ENCODE results near the gene EYS.

Gene EYS

GRCh38 chr6:63928613-63929012, 1778.4 kb downstream of the EYS start:
- DNase-seq (ENCODE audit: low read depth) = no peak
- H3K4me3 ChIP-seq (ENCODE audit: low read depth, low read length) = no peak overlapping the region
- TF ChIP-seq, protein P1, sequence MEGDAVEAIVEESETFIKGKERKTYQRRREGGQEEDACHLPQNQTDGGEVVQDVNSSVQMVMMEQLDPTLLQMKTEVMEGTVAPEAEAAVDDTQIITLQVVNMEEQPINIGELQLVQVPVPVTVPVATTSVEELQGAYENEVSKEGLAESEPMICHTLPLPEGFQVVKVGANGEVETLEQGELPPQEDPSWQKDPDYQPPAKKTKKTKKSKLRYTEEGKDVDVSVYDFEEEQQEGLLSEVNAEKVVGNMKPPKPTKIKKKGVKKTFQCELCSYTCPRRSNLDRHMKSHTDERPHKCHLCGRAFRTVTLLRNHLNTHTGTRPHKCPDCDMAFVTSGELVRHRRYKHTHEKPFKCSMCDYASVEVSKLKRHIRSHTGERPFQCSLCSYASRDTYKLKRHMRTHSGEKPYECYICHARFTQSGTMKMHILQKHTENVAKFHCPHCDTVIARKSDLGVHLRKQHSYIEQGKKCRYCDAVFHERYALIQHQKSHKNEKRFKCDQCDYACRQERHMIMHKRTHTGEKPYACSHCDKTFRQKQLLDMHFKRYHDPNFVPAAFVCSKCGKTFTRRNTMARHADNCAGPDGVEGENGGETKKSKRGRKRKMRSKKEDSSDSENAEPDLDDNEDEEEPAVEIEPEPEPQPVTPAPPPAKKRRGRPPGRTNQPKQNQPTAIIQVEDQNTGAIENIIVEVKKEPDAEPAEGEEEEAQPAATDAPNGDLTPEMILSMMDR (IDR thresholded peaks at IDR 0.05; ENCODE audit: insufficient read depth, low read depth, low read length, missing control alignments) = no peak

DNA sequence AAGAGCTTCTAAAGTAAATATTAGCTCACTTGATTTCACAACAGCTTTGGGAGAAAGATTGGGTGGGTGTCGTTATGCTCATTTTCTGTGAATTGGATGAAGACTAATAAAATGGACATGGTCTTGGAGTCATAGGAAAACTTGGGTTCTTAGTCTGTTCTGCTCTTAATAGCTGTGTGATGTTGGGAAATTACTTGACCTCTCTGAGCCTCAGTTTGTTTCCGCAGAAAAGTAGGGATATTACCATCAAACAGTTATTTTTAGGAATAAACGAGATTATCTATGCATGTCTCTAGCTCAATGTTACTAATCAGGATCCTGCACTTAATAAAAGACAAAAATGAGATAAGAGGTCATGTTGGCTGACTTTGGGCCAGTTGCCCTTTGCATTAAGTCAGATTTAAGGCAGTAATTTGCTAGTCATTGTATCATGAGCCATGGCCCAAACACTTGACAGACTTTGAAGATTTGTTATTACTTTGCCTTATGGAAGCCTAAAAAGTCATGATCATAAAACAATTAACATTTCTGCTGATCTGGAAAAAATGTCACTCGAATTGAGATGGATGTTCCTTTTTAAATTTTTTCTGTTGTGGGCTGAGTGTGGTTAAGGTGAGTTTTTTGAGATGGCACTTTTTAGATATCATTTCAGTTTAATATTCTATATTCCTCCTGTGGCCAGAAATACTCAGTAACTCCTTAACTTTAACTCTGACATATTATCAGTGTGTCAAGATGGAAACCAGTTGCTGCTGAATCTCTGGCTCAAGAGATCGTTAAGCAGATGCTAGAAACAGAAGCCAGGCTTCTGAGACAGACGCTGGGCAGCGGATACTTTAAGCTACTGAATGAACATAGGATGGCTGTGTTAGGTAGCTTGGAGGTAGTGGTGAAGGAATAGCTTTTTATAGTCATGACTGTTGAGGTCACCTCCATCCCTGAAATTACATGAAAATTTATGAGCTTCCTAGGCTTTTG, 1779.8 kb downstream of the EYS start:
- no peak for DNase-seq (ENCODE audit: low read depth)
- TF ChIP-seq, protein P1 (IDR thresholded peaks at IDR 0.05; ENCODE audit: insufficient read depth, low read depth, low read length, missing control alignments) = no peak
- H3K4me3 ChIP-seq (ENCODE audit: low read depth, low read length) = no peak overlapping the region

- no peak overlapping the region for H3K4me3 ChIP-seq (ENCODE audit: low read depth, low read length)
- TF ChIP-seq, protein P1 (IDR thresholded peaks at IDR 0.05; ENCODE audit: insufficient read depth, low read depth, low read length, missing control alignments) = no peak
- no peak for DNase-seq (ENCODE audit: low read depth)
Observed at GRCh38 chr6:63926258-63926780, 1780.7 kb downstream of the EYS start.

DNA sequence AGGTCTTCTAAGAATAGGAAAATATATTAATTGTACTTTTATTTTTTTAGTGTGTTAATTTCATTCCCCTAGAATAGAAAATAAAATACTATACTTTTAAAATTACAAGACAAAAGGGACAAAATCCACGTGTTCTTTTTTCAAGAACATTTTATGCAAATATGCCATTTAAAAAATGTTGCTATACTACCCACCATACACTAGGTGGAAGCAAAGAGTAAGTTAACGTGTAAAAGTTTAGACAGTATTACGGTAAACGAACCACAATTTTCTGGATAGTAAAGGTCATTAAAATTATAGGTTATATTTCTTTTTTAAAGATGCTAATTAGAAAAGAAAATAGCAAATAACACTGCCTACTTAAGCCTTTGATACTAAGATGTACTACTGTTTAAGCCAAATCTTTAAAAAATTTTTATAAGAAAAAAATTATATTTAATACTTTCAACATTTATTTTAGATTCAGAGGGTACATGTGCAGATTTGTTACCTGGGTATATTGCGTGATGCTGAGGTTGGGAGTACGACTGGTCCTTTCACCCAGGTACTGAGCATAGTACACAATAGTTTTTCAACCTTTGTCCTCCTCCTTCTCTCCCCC, 1783.8 kb downstream of the EYS start:
- H3K4me3 ChIP-seq (ENCODE audit: low read depth, low read length) = no peak overlapping the region
- TF ChIP-seq, protein P1 (IDR thresholded peaks at IDR 0.05; ENCODE audit: insufficient read depth, low read depth, low read length, missing control alignments) = peak; percentile 42
- DNase-seq (ENCODE audit: low read depth) = peak; percentile 41

- H3K4me3 ChIP-seq (ENCODE audit: low read depth, low read length) = no peak overlapping the region
- no peak for DNase-seq (ENCODE audit: low read depth)
- TF ChIP-seq, protein P1 (IDR thresholded peaks at IDR 0.05; ENCODE audit: insufficient read depth, low read depth, low read length, missing control alignments) = no peak
Observed at GRCh38 chr6:63919556-63920110, 1787.4 kb downstream of the EYS start.

- TF ChIP-seq, protein P1 (IDR thresholded peaks at IDR 0.05; ENCODE audit: insufficient read depth, low read depth, low read length, missing control alignments) = no peak
Observed at GRCh38 chr6:63912887-63913286, 1794.1 kb downstream of the EYS start.

More at GRCh38 chr6:63912887-63913286, 1794.1 kb downstream of the EYS start:
- H3K4me3 ChIP-seq (ENCODE audit: low read depth, low read length) = no peak overlapping the region
- DNase-seq (ENCODE audit: low read depth) = no peak
